Left renal pelvis (tissue), 4 donors: ENCODE results near the gene GOPC. TPM values are rescaled to one million over a fixed set of nuclear protein-coding genes. Genes with fewer than 3 reads are reported as not detected.
"Not testable (repeated sequence)": the region's sequence is repeated elsewhere in the genome, so short reads cannot be mapped to it uniquely, and the experiment has no call there.

Experiments used
- DNase-seq, 4 donors: peaks; one replicate each; pipeline ENCODE4 v3.0.0-alpha.2; 2013; ENCODE audit warnings: low read depth in 4 of 4, low spot score in 3 of 4
- polyA plus RNA-seq, 4 donors: library from polyadenylated mRNA; unstranded; fragments of 120-200 nt; gene quantifications; one replicate each; pipeline ENCODE4 v1.2.1, GENCODE V29; 2013; ENCODE audit not compliant: insufficient read length in 4 of 4

GOPC gene
- polyA plus RNA-seq, 4 donors, result 61.2 to 76.7 (median 62.4) TPM

DNA sequence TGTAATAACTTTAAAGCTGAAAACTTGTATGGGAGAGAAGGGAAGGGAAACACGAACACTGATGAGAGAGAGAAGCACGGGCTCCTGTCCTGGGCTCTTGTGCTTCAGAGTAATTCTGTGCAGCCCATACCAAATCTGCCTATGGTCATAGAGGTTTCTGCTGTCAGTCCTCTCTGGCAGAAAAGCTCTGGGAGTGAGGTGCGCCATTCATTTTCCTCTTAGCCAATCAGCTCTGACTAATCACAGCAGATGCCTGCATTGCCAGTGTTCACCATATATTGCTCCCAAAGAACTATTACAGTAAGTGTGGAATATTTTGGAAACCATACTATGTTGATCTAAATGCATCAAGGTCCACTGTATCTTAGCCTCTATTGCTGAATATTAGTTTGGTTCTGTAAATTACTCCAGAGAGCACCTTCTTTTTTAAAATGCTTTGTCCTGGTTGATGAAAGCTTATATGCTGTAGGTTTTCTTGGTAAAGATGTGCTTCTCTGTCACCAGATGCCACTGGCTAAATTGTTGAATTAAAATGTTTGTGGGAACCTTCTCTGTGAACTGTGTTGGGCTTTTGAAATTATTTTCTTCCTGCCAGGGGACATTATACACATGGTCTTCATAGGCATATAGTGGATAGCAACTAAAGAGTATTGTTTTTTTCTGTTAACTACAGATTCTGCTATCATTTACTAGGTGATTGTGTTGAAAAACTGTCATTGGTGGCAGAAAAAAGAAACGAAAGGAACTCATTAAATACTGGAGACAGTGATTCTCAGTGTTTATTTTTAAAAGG is 81.5 kb downstream of the GOPC start:
- DNase-seq, result no peak

DNA sequence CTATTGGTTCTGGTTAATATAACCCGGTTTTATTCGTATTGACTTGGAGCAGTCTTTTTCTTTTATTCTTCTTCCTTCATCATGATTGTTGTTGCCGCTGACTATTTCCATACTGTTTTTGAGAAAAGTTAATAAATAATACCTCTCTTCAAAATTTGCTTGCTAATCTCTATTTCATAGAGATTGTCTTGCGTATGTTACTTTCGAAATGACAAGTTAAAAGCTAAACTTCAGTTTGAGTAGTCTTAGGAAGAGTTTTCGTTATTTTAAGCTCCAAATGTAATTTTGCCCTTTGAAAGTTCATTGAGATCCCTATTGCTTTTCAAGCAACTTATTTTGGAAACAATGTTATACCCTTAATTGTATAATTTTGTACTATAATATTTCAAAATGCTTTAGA is 83.4 kb downstream of the GOPC start:
- DNase-seq, result no peak

DNA sequence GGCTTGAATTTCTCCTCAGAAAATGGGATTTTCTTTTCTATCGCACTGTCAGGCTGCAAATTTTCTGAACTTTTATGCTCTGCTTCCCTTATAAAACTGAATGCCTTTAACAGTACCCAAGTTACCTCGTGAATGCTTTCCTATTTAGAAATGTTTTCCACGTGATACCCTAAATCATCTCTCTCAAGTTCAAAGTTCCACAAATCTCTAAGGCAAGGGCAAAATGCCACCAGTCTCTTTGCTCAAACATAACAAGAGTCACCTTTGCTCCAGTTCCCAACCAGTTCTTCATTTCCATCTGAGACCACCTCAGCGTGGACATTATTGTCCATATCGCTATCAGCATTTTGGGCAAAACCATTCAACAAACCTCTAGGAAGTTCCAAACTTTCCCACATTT is 84.3 kb downstream of the GOPC start:
- not testable (repeated sequence) for DNase-seq

DNA sequence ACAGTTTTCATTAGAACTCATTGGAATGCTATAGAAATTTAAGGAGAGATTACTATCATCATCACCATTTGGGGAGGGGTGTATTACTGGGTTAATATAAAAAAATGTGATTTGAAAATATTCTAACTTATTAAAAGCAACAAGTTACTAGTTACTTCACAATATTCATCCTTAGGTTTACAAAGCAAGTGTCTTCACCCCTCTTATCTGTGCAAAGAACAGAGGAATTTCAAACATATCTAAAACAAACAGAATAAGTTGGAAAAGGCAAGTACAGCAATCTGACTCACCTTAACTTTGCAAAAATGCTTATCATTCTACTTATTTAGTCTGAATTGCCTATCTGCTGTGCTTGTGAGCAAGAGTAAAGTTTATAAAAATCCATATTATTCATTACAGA is 87.0 kb downstream of the GOPC start:
- no peak for DNase-seq

DNA sequence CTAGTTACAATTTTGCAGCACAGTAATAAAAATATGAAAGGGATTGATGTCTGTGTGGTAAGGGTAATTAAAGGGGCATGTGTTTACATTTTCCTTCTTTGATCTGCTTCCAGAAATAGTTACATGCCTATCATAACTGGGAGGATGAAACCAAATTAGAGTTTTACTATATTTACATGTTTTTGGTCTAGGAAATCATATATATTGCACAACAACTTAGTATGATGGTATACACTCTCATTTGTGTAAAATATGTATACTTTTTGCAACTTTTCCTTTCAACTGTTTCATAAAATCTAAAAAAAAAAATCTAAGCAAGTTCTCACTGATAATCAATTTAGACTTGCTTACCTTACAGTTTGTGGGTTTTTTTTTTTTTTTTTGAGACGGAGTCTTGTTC is 87.7 kb downstream of the GOPC start:
- no peak for DNase-seq

DNA sequence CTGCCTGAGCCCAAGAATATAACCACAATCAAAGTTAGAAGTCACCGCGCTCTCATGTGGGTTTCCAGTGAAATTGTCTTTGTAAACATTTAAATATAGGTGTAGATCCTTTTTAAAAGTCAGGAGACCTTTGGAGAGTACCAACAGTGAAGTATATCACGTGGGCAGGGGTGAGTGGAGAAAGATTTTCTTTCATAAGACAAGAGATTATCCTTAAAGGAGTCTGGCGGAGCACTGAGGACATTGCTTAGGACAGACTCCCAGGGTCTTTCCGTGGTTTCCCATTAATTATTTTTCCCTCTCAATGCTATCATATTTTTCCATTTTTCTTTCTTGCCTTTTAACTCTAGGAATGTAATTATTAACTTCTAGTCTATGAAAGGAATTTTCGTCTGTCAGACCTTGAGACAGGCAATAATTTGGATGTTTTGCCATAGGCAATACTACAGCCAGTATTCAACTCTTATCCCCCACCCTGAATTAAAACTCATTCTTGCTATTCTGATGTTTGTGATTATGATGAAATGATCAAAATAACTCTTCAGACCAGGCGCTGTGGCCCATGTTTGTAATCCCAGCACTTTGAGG is 88.4 kb downstream of the GOPC start:
- no peak for DNase-seq

DNA sequence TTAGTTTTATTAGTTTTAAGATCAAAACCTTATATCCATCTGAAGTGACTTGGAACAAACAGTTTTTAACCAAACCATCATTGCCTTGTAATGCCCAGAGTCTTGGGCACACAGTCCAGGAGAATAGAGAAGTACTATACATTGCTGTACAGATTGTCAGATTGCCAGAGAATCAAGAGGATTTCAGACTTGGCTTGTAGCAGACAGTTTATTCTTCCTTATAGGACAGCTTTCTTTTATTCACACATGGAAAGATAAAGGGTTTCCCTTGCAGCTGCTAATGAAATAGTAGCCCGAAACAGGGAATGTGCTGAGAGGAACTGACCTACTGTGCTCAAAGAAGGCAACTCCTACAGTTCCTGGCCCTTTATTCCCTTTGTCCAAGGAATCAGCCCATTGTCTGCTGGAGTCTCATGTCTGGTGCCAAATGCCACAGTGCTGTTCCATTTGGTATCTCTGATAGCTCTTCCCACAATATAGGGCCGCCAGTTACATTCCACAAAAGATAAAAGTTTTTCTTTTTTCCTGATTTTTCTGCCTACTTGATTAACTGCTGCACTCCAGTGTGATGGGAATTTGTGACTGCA is 89.2 kb downstream of the GOPC start:
- DNase-seq, result no peak

DNA sequence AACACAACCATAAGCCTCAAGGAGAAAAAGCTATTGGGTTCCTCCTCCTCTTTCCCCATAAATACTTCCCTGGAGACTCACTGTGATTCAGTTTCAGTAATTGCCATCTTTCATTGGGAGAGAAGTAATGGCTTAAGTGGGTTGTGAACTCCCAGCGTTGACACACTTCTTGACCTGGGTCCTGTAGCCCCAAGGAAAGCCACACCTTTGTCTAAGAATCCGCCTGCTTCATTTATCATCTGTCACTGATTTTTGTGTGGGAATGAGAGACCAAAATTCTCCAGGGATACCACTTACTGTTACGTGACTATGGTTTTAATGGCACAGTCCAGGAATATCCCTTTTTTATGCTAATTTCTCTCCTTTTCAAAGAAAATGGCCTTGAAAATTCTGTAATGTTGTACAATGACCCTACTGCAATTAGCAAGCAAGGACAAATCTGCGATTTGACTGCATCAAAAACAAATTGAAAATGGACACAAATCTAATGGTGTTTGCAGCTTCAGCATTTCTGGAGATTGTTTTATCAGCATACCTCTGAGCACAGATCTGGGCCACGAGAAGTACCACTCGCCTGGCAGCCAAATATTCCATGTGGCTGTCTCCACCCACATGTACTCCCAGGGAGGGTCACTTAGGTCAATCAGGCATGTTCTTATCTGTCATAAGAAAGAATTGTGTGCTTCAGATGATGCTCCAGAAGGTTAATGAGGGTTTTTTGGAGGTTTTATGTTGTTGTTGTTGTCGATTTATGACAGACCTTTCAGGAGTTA is 90.1 kb downstream of the GOPC start:
- DNase-seq, result no peak

Other genes starting within 250 kb of the GOPC start
- gene ROS1, start 176.6 kb downstream of the GOPC start, polyA plus RNA-seq, result under 1 TPM in 3 of 4 donors, not detected in 1; 0.11 to 0.70 (median 0.23) TPM
- gene DCBLD1, start 119.8 kb downstream of the GOPC start, polyA plus RNA-seq, result 10 to 100 TPM in 3 of 4 donors, 1 to 10 TPM in 1; 4.9 to 13.2 (median 11.9) TPM
- 10 to 100 TPM; 46.5 to 67.5 (median 55.8) TPM for gene NUS1, start 73.0 kb upstream of the GOPC start, polyA plus RNA-seq